Fibroblast of the conjunctiva (primary cell): ENCODE results near the gene NADK.
"Not testable (repeated sequence)": the region's sequence is repeated elsewhere in the genome, so short reads cannot be mapped to it uniquely, and the experiment has no call there.

Experiments used
- DNase-seq: peaks from one replicate; pipeline ENCODE4 v3.0.0-alpha.2; 2010; ENCODE audit warnings: low read depth

NADK gene

DNA sequence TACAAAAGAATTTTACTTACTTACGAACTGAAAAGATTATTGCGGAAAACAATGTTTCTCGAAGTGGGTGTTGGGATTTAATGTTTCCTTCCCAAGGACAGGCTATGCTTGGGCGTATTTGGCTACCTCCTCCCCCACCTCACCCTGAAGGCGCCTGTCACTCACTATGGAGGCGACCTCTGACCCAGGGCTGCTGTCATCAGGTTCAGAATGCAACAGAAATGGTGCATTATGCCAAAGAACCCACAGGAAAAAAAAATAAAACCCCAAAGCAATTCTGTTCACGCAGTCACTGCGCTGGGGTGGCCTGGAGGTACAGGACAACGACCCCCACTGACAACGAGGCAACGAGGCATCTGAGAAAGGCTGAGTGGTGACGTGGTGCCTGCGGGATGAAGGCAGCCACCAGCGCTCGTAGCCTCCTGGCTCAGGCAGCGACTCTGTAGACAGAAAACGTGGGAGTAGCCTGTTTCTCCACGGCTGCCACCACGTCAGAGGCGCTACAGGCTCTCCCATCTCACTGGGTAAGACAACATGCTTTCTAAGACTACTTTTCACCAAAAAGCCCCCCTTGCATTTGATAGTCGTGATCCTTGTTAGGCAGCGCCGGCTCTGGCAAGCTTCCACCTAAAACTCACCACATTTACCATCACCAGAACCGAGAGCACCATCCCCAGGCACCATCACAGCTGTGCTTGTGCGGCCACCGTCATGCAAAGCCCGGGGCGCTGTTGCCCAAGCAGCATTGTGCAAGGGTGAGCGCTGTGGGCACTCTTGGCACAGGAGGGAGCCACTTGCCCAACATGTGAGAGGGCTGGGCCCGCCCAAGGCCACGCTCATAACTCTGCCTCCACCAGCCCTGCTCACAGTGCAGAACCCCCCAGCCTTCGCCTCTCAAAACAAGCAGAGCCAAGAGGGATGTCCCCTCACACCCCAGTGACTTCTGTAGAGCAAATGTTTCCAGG, 14.3 kb downstream of the NADK start:
- DNase-seq = no peak

GRCh38 chr1:1761504-1762376, 16.5 kb downstream of the NADK start:
- no peak for DNase-seq

DNA sequence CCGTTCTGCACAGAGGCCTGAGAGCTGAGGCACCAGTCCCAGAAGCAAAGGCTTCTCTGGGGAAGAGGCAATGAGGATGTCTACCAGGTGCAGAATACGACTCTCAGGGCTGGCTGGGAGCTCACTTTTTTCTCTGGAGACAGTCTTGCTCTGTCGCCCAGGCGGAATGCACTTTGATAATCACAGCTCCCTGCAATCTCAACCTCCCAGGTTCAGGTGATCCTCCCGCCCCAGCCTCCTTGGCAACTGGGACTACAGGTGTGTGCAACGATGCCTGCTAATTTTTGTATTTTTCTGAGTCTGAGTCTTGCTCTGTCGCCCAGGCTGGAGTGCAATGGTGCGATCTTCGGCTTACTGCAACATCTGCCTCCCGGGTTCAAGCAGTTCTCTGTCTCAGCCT, 17.6 kb downstream of the NADK start:
- DNase-seq = no peak

GRCh38 chr1:1760345-1760650, 18.0 kb downstream of the NADK start:
- no peak for DNase-seq

DNA sequence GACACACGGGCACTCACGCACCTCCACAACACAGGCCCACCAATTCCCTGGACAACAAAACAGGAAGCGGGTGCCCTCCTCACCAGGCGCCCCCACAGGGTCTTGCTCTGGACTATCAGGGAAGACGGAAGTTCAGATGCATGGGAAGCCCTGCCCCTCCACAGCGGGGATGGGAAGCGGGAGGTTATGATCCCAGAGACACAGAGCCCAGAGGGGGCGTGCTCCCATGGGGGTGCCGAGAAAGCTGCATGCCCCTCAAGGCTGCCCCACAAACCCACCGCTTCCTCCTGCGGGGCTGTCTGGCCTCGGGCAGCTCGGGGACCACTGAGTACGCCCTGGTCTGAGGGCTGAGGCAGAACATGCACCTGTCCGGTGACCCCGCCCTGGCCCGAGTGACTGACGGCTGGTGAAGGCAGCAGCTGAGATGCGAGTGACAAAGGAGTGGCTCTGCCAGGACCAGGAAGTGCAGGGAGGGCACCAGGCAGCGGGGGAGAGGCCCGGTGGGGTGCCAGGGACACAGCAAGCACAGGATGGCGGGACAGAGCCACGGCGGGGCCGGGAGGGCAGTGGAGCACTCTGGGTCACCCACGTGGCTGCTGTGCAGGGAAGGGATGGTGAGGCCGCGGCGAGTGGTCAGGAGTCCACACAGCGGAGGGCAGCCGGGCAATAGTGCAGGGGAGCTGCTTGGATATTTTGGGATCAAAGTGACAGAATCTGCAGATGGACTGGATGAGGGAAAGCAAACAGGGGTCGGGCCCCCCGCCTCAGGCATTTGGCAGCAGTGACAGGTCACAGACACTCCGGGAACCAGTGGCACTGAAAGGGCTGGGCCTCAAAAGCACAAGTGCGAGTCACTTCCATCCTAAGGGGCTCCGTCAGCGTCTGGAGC, 18.6 kb downstream of the NADK start:
- no peak for DNase-seq

- DNase-seq = no peak
These were observed 19.4 kb downstream of the NADK start for GRCh38 chr1:1758692-1759455.

DNA sequence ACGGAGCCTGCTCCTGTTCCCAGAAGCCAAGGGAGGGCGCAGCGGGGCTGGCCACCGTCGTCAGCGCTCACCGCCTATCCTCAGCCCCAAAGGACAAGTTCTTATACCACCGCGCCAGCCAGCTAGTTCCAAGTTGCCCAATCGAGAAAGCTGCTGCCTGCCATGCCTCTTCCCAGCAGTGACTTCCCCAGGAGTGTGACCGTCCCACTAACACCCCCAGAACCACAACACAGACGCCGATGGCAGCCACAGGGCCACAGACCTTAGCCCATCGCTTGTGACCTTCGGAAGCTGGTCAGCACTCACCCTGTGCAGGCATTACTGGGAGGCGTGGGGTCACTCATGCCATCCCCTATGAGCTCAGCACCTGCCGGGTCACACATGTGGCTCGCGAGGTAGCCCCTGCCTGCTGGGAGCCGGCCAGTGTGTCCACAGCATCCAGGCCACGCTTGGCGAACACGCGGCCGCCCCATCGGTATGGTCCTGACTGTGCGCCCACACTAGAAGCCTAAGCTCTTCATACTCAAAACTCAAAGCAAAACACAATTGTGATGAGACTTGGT, 20.1 kb downstream of the NADK start:
- DNase-seq = no peak

- DNase-seq = no peak
These were observed 20.7 kb downstream of the NADK start for GRCh38 chr1:1757422-1758058.

GRCh38 chr1:1756661-1757421, 21.4 kb downstream of the NADK start:
- DNase-seq = no peak

GRCh38 chr1:1755852-1756251, 22.4 kb downstream of the NADK start:
- DNase-seq = no peak

DNA sequence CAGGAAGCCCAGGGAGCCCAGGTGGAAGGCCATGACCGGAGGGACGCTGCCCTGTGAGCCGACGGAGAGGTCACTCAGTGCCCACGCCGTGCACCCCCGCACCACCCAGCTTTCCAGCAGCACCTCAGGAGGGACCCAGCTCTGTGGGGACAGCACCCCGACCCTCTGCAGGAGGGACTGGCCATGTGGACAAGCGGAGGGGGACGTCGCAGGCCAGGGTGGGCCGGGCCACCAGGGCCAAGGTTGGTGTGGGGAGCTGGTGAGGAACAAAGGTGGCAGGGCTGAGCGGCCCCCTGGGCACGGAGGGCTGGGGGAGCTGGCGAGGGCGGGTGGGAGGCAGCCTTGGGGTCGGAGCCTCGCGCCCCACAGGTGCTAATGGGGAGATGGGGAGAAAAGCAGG, 22.8 kb downstream of the NADK start:
- DNase-seq = no peak

- DNase-seq = no peak
These were observed 24.0 kb downstream of the NADK start for GRCh38 chr1:1754051-1754815.

- DNase-seq = no peak
These were observed 24.7 kb downstream of the NADK start for GRCh38 chr1:1753607-1754005.

- no peak for DNase-seq
These were observed 25.3 kb downstream of the NADK start for GRCh38 chr1:1752636-1753606.

GRCh38 chr1:1752190-1752589, 26.1 kb downstream of the NADK start:
- DNase-seq = no peak

- not testable (repeated sequence) for DNase-seq
These were observed 28.3 kb downstream of the NADK start for GRCh38 chr1:1749941-1750340.

GRCh38 chr1:1748686-1749321, 29.5 kb downstream of the NADK start:
- no peak for DNase-seq
